Activated CD4-positive, alpha-beta T cell treated with anti-CD3 and anti-CD28 coated beads for 36 hours (primary cell): ENCODE measurements around the gene AQP1. TPM values are rescaled to one million over a fixed set of nuclear protein-coding genes. Genes with fewer than 3 reads are reported as not detected.

ENCODE experiments used
- ATAC-seq: fragments of 200-7000 bp; cut with Tn5 transposase; one replicate; pipeline ENCODE4 v1.10.0; 2021; ENCODE audit warnings: mild to moderate bottlenecking, moderate library complexity
- CTCF ChIA-PET: fragments of 350-600 bp; sonication (Branson Sonifier 250); formaldehyde crosslinking; loops from one replicate; lab custom pipeline; 2021; ENCODE audit warnings: antibody characterized with exemption; lab: Charles Lee
- POLR2A ChIA-PET: fragments of 350-600 bp; sonication (Branson Sonifier 250); formaldehyde crosslinking; loops from one replicate; lab custom pipeline; 2021; ENCODE audit warnings: antibody characterized with exemption, inconsistent platforms; lab: Charles Lee
- DNase-seq: peaks from one replicate; pipeline ENCODE4 v3.0.0-alpha.2; 2020
- H3K27ac Mint-ChIP-seq: one replicate; pipeline ENCODE4 v1.8.0; 2021; ENCODE audit warnings: mixed read lengths
- H3K27me3 Mint-ChIP-seq: one replicate; pipeline ENCODE4 v1.8.0; 2021; ENCODE audit warnings: mixed read lengths
- H3K36me3 Mint-ChIP-seq: one replicate; pipeline ENCODE4 v1.8.0; 2021; ENCODE audit warnings: low read depth, mixed read lengths
- H3K4me1 Mint-ChIP-seq: one replicate; pipeline ENCODE4 v1.8.0; 2021; ENCODE audit warnings: mixed read lengths
- H3K4me3 Mint-ChIP-seq: one replicate; pipeline ENCODE4 v1.8.0; 2021; ENCODE audit warnings: mild to moderate bottlenecking, moderate library complexity, mixed read lengths
- H3K9me3 Mint-ChIP-seq: one replicate; pipeline ENCODE4 v1.8.0; 2021; ENCODE audit warnings: low read depth, mixed read lengths
- intact Hi-C, 2 experiments: fragments of 100-400 bp; cut with DNase I in 1 of 2; cut with micrococcal nuclease in 1 of 2; formaldehyde crosslinking; loops; one replicate each; pipeline versions ENCODE4 v1.14.2 to v1.15.1; 2022 to 2024; cut with DNase I, micrococcal nuclease
- total RNA-seq, 2 experiments: library from RNA; stranded (reverse); gene quantifications; one replicate each; pipeline ENCODE4 v1.2.3, GENCODE V29; 2021

The AQP1 gene
- total RNA-seq, 2 experiments from 2014 or later: 0.16 to 0.25 TPM

GRCh38 chr7:30933124-30933974 lies 21.7 kb downstream of the AQP1 start:
- Mint-ChIP-seq H3K36me3 (no peaks in the 10 kb centered on the region), H3K4me1 (no peaks in the 10 kb centered on the region), H3K27ac (no peak overlapping the region), H3K9me3 (no peaks in the 10 kb centered on the region), H3K4me3 (no peak overlapping the region), H3K27me3 (peaks cover 4% of the 10 kb centered on the region)
- ATAC-seq (no peak), DNase-seq (no peak)
- CTCF ChIA-PET: no interaction called here
- POLR2A ChIA-PET: no interaction called here
- intact Hi-C loops: no loop called here

GRCh38 chr7:30934225-30934624 lies 22.6 kb downstream of the AQP1 start:
- H3K9me3 Mint-ChIP-seq: no peaks in the 10 kb centered on the region
- POLR2A ChIA-PET: no interaction called here
- ATAC-seq (no peak), DNase-seq (no peak)
- H3K27ac Mint-ChIP-seq: no peak overlapping the region
- CTCF ChIA-PET: no interaction called here
- no peaks in the 10 kb centered on the region for H3K4me1 Mint-ChIP-seq
- H3K27me3 Mint-ChIP-seq: peaks cover 4% of the 10 kb centered on the region
- H3K4me3 Mint-ChIP-seq: no peak overlapping the region
- no peaks in the 10 kb centered on the region for H3K36me3 Mint-ChIP-seq
- intact Hi-C loops: no loop called here

GRCh38 chr7:30934732-30935568 lies 23.3 kb downstream of the AQP1 start:
- intact Hi-C loops: no loop called here

GRCh38 chr7:30935569-30935877 lies 23.9 kb downstream of the AQP1 start:
- POLR2A ChIA-PET: no interaction called here
- Mint-ChIP-seq H3K36me3 (no peaks in the 10 kb centered on the region), H3K4me3 (no peak overlapping the region), H3K27me3 (peaks cover 10% of the 10 kb centered on the region), H3K4me1 (no peaks in the 10 kb centered on the region), H3K27ac (no peak overlapping the region), H3K9me3 (no peaks in the 10 kb centered on the region)
- DNase-seq (no peak), ATAC-seq (no peak)
- CTCF ChIA-PET: interaction anchor here (0.6 to 1.2 kb wide), 3 partner anchors 187 to 959 kb away, joined by 3 read pairs; no protein-coding TSS in a partner anchor
- intact Hi-C loops: no loop called here

More at GRCh38 chr7:30934732-30935568, 23.3 kb downstream of the AQP1 start:
- Mint-ChIP-seq H3K9me3 (no peaks in the 10 kb centered on the region), H3K4me3 (no peak overlapping the region), H3K27ac (no peak overlapping the region), H3K36me3 (no peaks in the 10 kb centered on the region), H3K4me1 (no peaks in the 10 kb centered on the region), H3K27me3 (peaks cover 8% of the 10 kb centered on the region)
- CTCF ChIA-PET: interaction anchor here (0.5 to 1.2 kb wide), 5 partner anchors 41 to 959 kb away, joined by 3 read pairs; no protein-coding TSS in a partner anchor
- DNase-seq: no peak
- POLR2A ChIA-PET: no interaction called here
- ATAC-seq: no peak

GRCh38 chr7:30936650-30937245 lies 25.1 kb downstream of the AQP1 start:
- Mint-ChIP-seq H3K27me3 (peaks cover 14% of the 10 kb centered on the region), H3K36me3 (no peaks in the 10 kb centered on the region), H3K27ac (no peak overlapping the region), H3K4me3 (no peak overlapping the region), H3K9me3 (no peaks in the 10 kb centered on the region), H3K4me1 (no peaks in the 10 kb centered on the region)
- intact Hi-C loops: no loop called here
- no peak for ATAC-seq
- no peak for DNase-seq
- ChIA-PET POLR2A (no interaction called here), CTCF (interaction anchor here (0.6 to 1.3 kb wide), 4 partner anchors 12 to 186 kb away, joined by 3 to 4 read pairs (median 3); no protein-coding TSS in a partner anchor)

GRCh38 chr7:30937416-30937815 lies 25.8 kb downstream of the AQP1 start:
- Mint-ChIP-seq H3K36me3 (no peaks in the 10 kb centered on the region), H3K4me1 (no peaks in the 10 kb centered on the region), H3K27ac (no peak overlapping the region), H3K4me3 (no peak overlapping the region), H3K27me3 (peaks cover 17% of the 10 kb centered on the region), H3K9me3 (no peaks in the 10 kb centered on the region)
- CTCF ChIA-PET: interaction anchor here (0.6 to 1.8 kb wide), 3 partner anchors 19 to 197 kb away, joined by 3 to 6 read pairs (median 3); no protein-coding TSS in a partner anchor
- intact Hi-C loops: no loop called here
- ATAC-seq (no peak), DNase-seq (no peak)
- POLR2A ChIA-PET: no interaction called here

- peak; percentile 83 for DNase-seq
- ChIA-PET CTCF (interaction anchor here (0.6 to 2.0 kb wide), 23 partner anchors 9 to 200 kb away, joined by 3 to 14 read pairs (median 4); no protein-coding TSS in a partner anchor), POLR2A (no interaction called here)
- Mint-ChIP-seq H3K4me1 (no peaks in the 10 kb centered on the region), H3K27me3 (peaks cover 17% of the 10 kb centered on the region), H3K36me3 (no peaks in the 10 kb centered on the region), H3K4me3 (no peak overlapping the region), H3K9me3 (no peaks in the 10 kb centered on the region), H3K27ac (no peak overlapping the region)
- intact Hi-C loops: loop anchor here (1.0 to 2.0 kb wide), 3 partner anchors 36 to 138 kb away; no protein-coding TSS in a partner anchor
- ATAC-seq: peak; percentile 84
Measured at GRCh38 chr7:30938435-30939316, 27.0 kb downstream of the AQP1 start.

- intact Hi-C loops: no loop called here
- ATAC-seq (no peak), DNase-seq (no peak)
- H3K9me3 Mint-ChIP-seq: peaks cover 11% of the 10 kb centered on the region
- no peak overlapping the region for H3K4me3 Mint-ChIP-seq
- no peak overlapping the region for H3K27ac Mint-ChIP-seq
- no peaks in the 10 kb centered on the region for H3K4me1 Mint-ChIP-seq
- H3K27me3 Mint-ChIP-seq: peaks cover 26% of the 10 kb centered on the region
- ChIA-PET POLR2A (no interaction called here), CTCF (interaction anchor here (0.8 kb wide), 1 partner anchor 17 kb away, joined by 3 read pairs; no protein-coding TSS in a partner anchor)
- no peaks in the 10 kb centered on the region for H3K36me3 Mint-ChIP-seq
Measured at GRCh38 chr7:30941582-30942323, 30.1 kb downstream of the AQP1 start.

- Mint-ChIP-seq H3K4me3 (no peak overlapping the region), H3K36me3 (no peaks in the 10 kb centered on the region), H3K9me3 (peaks cover 8% of the 10 kb centered on the region)
Measured at GRCh38 chr7:30950197-30950596, 38.5 kb downstream of the AQP1 start.

GRCh38 chr7:30954914-30955313 lies 43.3 kb downstream of the AQP1 start:
- ATAC-seq (no peak), DNase-seq (no peak)
- H3K36me3 Mint-ChIP-seq: no peaks in the 10 kb centered on the region
- POLR2A ChIA-PET: no interaction called here
- CTCF ChIA-PET: no interaction called here
- H3K27me3 Mint-ChIP-seq: peaks cover 24% of the 10 kb centered on the region
- no peak overlapping the region for H3K27ac Mint-ChIP-seq
- H3K4me1 Mint-ChIP-seq: no peaks in the 10 kb centered on the region
- peaks cover 3% of the 10 kb centered on the region for H3K9me3 Mint-ChIP-seq
- H3K4me3 Mint-ChIP-seq: no peak overlapping the region
- intact Hi-C loops: no loop called here

More at GRCh38 chr7:30950197-30950596, 38.5 kb downstream of the AQP1 start:
- ATAC-seq (no peak), DNase-seq (no peak)
- ChIA-PET POLR2A (no interaction called here), CTCF (interaction anchor here (1.7 kb wide), 1 partner anchor 11 kb away, joined by 5 read pairs; no protein-coding TSS in a partner anchor)
- Mint-ChIP-seq H3K27me3 (peaks cover 36% of the 10 kb centered on the region), H3K27ac (no peak overlapping the region), H3K4me1 (no peaks in the 10 kb centered on the region)
- intact Hi-C loops: no loop called here
